Stimulated activated CD8-positive, alpha-beta memory T cell treated with anti-CD3 and anti-CD28 coated beads, Interleukin-7, amount 100 ng/mL, for 48 hours (primary cell): ENCODE data around the gene ZNF503.

Experiments
- DNase-seq, 2 donors: peaks; one replicate each; pipeline ENCODE4 v3.0.0-alpha.2; 2020; ENCODE audit warnings: low read depth in 1 of 2; ENCODE audit errors: extremely low read depth in 1 of 2

The ZNF503 gene, protein sequence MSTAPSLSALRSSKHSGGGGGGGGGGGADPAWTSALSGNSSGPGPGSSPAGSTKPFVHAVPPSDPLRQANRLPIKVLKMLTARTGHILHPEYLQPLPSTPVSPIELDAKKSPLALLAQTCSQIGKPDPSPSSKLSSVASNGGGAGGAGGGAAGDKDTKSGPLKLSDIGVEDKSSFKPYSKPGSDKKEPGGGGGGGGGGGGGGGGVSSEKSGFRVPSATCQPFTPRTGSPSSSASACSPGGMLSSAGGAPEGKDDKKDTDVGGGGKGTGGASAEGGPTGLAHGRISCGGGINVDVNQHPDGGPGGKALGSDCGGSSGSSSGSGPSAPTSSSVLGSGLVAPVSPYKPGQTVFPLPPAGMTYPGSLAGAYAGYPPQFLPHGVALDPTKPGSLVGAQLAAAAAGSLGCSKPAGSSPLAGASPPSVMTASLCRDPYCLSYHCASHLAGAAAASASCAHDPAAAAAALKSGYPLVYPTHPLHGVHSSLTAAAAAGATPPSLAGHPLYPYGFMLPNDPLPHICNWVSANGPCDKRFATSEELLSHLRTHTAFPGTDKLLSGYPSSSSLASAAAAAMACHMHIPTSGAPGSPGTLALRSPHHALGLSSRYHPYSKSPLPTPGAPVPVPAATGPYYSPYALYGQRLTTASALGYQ

GRCh38 chr10:75401569-75402485 is at the start of gene ZNF503:
TSS of gene ZNF503 (minus strand) at chr10:75401764. CDS start at chr10:75401419, 345 bp downstream.
- peak in 1 of 2 donors; percentile 42 for DNase-seq

GRCh38 chr10:75450644-75451640 is 49.4 kb upstream of the ZNF503 start:
- DNase-seq, result no peak

DNA sequence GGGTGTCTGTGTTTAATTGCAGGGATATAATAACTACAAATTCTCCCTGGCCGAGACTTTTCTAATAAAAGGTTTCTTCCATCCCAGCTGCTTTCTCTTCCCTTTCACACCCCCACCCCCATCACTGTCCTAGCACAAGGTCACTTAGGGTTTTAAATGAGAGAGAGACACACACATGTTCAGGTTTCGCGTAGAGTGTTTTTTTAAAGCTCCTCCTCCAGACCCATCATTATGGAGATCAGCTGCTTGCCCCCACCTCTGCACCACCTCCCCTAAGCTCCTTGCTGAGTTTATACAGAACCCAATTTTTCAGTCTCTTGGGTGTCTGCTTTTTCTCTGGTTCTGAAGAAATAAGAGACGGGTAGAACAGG is 48.5 kb upstream of the ZNF503 start:
- no peak for DNase-seq

DNA sequence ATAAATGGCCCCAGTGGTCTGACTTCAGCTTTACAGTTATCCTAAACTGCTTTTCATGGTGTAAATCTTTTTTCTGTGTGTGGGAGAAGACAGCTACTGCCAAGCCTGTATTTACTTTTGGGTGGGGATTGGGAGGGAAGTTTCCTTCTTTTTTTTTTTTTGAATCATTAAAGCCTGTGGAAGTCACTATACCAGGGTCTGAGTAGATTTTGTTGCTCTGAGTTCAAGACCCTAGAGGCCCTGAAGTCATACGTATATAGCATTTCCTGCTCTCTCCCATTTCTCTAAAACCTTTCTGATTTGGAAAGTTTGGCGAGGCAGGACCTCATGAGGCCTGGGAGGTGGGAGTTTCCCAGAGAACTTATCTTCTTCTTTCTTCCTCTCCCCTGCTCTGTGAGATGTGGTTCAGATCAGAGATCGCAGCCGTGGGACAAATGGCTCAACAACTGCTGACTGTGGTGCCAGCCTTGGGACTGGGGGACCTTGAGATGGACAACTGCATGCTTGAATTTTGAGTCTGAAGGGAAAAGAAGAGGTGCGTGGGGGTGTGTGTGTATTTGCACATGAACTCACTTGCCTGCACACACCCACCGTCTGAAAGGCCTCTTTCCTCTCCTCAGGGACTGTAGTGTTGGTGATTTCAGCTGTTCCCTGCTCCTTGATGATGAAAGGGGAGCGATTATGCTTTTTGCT is 48.0 kb upstream of the ZNF503 start:
- DNase-seq, result no peak

GRCh38 chr10:75448166-75448565 is 46.6 kb upstream of the ZNF503 start:
- DNase-seq, result no peak

DNA sequence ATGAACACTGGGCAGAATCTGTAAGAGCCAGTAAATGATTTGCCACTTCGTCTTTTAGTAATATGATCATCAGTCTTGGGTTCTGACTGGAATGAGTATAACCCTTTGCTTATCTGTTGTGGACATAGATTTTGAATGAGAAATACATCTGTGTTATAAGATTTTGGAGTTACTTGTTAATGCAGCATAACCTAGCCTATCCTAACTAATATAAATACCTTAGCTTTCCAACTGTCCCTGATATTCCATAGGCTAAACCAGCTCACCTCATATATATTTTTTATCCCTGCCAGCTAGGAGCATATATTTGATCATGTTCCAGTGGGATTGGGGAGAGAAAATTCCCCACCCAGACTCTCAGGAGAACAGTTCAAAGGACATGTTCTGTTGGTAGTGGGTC is 44.9 kb upstream of the ZNF503 start:
- DNase-seq, result no peak

DNA sequence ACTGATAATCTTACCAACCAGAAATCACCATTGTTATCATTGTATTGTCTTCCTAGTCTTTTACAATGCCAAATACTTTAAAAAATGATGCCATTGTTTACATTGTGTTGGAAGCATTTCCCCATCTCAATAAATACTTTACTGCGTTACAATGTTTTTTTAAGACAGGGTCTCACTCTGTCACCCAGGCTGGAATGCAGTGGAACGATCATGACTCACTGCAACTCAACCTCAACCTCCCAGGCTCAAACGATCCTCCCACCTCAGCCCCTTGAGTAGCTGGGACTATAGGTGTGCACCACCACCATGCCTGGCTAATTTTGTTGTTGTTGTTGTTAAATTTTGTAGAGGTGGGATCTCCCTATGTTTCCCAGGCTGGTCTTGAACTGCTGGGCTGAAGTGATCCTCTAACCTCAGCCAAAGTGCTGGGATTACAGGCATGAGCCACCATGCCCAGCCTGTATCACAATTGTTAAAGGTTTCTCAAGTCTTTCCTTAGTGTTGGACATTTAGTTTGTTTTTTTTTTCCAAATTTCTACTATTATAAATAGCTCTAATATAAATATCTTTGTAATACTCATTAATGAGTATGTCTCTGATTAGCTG is 43.3 kb upstream of the ZNF503 start:
- no peak for DNase-seq

DNA sequence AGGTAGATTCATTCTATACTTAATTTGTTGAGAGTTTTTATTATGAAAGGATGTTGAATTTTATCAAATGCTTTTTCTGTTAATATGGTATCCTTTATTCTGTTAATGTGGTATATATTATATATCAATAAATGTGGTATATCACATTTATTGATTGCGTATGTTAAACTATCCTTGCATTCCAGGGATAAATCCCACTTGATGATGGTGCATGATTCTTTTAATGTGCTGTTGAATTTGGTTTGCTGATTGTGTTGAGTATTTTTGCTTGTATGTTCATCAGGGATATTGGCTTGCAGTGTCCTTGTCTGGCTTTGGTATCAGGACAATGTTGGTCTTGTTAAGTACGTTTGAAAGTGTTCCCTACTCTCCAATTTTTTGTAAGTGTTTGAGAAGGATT is 41.8 kb upstream of the ZNF503 start:
- no peak for DNase-seq

GRCh38 chr10:75441682-75442081 is 40.1 kb upstream of the ZNF503 start:
- DNase-seq, result no peak

DNA sequence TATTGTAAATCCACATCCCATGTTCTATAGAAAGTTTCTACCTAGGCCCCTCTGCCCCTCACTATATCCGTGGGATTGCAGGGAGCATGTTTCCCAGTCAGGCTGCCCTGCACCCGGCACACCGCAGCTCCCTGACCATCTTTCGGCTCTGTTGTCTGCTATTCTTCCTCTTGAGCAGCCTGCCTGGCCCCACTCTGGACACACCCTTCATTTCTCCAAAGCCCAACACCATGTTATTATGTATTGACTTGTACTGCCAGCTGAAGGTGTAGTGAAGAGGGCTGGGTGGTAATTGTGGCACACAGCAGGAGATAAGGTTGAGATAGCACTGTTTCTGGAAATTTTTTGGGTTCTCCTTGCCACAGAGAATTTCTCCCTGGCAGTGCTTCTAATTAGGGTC is 39.6 kb upstream of the ZNF503 start:
- DNase-seq, result no peak

DNA sequence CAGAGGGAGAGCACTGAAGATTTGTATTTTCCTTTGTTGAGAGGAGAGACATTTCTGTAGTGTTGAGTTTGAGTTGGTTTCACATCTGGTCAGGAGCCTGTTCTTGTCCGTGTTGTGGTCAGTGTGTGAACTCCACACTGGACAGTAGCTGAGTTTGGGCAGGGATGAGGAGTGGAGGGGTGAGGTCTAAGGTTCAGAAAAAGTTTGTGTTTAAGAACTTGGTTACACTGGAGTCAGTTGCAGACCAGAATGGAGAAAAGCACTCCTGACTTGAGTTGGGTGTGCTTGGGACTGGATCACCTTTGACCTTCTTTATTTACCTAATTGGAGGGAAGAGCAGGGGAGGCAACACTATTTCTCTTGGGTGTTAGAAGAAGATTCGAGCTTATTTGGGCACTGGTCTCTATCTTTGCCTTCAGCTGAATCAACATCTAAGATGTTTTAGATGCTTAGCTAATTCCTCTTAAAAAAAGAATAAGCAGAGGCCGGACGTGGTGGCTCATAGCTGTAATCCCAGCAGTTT is 38.8 kb upstream of the ZNF503 start:
- no peak for DNase-seq

DNA sequence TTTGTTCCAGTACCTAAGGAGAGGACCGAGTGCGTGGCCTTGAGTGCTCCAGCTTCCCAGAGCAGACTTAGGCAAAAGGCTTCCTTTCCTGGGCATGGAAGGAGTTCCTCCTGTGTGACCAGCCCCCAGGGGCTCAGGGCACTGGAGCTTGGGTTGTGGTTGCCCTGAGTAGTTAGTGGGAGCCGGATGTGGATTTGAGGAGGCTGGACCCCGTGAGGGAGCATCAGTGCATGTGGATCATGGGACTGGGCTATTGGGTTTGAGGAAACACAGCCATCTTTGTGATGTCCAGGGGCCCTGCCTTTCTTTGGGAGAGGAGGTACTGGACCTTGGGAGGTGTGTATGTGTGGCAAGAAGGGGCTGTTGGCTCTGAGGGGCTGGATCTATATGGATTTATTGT is 38.2 kb upstream of the ZNF503 start:
- no peak for DNase-seq

DNA sequence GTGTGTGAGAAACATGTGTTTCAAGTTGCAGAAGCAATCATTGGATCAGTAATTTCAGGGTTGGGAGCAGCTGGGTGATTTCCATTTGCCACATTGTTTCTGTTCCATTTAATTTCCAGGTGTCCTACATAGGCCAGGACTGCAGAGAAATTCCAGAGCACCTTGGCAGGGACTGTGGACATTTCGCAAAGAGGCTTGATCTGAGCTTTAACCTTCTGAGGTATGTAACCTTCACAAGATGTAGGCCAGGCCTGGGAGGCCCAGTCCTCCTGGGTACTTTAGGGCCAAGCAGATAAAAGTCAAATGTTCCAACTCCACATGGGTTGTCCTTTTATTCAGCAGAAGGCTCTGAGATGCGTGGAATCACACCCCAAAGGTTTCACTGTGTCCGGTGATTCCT is 36.7 kb upstream of the ZNF503 start:
- no peak for DNase-seq

DNA sequence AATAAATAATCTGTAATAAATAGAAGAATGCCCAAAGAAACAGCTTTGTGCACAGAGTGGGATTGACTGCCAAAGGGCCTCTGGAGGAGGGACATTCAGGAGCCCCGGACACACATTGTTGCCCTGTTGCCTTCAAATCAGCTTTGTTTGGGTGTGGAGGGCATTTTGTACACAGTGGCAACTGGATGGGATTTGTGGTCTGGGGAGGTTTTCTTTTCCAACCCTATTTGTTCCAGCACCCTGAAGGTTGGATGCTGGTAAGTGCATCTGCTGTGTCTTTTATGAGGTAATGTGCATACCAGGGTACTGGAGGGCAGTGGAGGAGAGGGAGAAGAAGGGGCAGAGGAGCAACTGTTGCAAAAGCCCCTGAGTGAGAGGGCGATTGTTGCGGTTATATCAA is 36.1 kb upstream of the ZNF503 start:
- no peak for DNase-seq

DNA sequence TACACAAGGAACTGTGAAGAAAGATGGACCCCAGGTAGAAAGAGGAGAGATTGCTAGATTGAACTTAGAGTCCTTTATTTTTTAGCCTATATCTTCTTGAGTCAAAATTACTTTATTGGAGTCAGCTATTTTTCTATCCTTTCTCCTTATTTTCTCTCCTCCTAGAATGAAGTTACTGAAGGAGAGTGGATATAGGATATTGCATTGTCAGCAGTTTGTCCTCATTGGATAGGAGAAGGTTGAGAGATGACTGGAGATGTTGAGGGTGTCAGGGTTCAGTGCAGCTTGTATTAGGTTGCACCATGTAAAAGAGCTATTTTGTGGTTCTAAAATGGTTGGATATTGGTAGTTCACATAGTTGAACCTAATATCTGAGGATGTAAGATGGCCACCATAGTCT is 35.3 kb upstream of the ZNF503 start:
- no peak for DNase-seq

DNA sequence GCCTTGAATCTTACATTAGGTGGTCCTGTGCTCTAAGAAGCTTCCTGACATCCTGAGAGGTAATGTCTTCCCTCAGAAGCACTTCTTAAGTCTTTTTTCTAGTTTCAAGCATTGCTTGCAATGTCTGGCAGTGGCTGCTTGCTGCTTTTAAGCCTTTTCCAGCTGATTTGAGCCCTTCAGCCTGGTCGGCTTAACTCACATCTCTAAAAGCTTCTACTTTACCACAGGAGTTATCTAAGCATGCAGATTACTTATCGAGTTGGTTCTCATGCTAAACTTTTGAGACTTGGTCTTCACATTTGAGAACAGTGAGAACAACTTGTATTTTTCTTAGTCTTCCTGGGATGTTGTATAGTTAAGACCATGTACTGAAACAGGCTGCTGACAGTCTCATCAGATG is 33.7 kb upstream of the ZNF503 start:
- DNase-seq, result no peak

- no peak for DNase-seq
These were observed 32.7 kb upstream of the ZNF503 start for GRCh38 chr10:75434291-75434690.

GRCh38 chr10:75433216-75433615 is 31.7 kb upstream of the ZNF503 start:
- no peak for DNase-seq

- no peak for DNase-seq
These were observed 31.2 kb upstream of the ZNF503 start for GRCh38 chr10:75432763-75433162.
